SKM-1 (cell line): ENCODE results near the gene NTMT1.
A peak's percentile ranks its signal among the peaks of the same experiment; 100 is the strongest.

Source experiments
- DNase-seq: peaks from one replicate; lab custom pipeline; 2025; ENCODE audit not compliant: unreplicated experiment; lab: John Stamatoyannopoulos, UW

NTMT1 gene

DNA sequence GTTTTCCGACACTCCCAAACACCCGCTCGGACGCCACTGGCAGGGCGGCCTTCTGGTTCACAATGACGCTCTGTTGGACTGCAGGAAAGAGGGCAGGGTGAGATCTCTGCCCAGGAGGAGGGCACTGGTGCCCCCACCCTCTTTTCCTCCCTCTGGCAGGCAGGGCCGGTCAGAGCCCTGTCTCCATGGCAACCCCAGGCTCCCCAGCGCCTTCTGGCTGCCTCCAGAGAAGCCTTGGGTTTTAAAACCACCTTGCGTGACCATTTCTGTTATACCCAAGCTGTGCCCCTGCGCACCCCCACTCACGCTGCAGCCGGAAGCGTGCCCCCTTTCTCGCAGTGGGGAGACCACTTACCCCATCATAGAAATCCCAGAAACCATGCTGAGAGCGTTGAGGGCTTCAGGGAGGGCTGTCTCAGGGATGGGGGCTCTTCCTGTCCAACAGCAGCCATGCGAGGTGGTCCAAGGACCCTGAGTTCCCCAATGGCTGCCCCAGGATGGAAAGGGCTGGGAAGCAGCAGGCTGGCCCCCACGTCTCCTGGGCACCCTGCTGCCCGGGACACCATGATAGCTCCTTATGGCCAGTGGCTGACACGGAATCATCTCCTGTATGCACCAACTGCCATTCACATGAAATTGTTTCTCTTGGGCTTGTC is 12.3 kb upstream of the NTMT1 start:
- DNase-seq, result no peak

DNA sequence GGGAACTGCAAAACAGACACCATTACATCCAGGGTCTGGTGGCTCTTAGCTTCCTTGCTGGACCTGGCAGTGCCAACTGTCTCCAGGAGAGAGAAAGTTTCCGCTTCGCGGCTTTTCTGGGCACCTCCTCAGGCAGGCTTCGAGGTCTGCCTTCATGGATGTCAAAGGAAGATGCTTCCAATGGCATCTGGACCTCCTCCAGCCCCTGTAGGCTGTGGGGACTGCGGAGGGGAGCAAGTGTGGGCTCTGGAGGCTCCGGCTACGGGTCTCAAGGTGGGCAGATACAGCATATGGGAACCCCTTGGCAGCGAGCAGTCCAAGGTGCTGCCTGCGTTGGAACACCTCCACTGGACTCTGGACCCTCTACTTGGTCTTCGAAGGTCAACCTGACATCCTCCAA is 11.0 kb upstream of the NTMT1 start:
- DNase-seq, result no peak

DNA sequence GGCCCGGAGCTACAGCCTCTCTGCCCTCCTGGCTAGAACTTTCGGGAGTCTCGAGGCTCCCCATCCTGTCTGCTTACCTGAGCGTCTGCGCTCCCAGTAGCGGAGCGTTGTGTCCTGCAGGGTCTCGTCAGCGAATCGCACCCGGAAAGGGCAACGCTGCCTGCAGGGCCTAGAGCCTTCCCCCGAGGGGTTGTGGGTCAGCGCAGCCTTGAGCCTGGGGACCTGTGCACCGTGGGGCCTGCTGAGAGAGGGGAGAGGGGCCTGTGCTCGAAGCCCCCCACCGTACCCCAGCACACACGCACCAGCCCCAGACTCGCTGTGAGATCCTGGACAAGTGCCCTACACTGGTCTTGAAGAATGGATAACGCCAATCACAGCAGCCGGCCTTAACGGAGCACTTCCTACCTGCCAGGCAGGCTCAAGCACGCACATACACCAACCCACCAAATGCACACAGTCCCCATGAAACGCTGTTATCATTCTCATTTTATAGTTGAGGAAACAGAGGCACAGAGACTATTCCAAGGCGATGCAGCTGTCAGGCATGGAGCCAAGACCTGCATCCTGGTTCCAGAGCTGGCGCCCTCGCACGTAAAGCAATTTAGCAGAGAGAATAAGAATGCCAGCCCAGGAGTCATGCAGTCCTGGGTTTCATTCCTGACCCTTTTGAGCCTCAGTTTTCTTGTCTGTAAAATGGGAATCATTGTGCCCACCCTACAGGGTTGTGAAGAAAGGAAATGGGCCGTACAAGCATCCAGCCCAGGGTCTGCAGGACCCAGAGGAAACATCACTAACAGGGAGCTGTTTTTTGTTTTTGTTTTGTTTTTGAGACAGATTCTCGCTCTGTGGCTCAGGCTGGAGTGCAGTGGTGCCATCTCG is 10.3 kb upstream of the NTMT1 start:
- no peak for DNase-seq

DNA sequence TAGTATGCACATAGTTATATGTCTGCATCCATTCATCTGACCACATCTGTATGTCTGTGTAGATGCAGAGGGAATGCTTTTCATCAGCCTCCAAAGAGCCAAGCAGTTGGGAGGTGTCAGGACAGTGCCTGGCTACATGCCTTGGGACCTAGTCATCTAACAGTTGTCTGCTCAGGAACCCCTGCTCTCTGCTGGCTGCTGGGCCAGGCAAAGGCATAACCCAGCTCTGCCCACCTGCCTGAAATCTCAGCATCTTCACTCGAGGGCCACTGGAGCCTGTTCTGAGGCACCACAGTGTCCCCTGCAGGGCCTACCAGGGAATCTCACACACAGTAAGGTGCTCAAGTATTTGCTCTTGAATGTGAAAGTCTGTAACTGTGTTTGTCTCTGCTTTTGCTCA is 8.8 kb upstream of the NTMT1 start:
- DNase-seq, result no peak

DNA sequence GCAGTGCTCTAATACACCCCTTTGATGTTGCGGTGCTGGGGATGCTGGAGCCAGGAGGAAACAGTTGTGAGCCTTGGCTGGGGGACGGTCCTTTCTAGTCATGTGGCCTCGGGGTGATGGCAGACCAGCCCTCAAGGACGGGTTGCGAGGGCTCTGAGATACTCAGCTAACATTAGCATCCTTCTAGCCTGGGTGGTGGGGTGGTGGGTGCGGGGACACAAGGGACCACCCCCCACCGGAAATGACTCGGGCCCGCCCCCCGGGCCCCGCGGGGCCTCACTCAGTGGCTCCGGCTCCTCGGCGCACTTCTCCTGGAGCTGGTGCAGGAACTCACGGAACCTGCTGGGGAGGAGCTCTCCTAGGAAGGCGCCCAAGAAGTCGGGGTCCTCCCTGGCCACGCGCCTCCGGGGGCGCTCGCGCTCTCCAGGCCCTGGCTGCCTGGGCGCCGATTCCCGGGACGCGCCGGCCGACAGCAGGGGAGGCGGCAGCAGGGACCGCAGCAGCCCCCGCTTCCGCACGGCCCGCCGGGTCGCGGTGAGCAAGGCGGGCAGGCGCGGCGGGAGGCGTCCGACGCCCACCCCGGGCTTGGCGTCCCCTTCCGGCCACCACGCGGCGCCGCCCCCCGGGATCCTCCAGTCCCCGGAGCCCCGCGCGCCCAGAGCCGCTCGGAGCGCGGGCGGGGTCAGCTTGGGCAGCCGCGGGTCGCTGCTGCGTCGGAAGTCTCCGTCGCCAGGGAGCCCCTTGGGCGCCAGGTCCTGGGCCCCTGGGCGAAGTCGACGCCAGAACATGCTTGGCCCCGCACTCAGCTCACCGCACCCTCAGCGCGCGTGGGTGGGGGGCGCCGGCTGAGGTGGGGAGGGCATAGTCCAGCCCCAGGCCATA is 5.9 kb upstream of the NTMT1 start:
- DNase-seq, result no peak

DNA sequence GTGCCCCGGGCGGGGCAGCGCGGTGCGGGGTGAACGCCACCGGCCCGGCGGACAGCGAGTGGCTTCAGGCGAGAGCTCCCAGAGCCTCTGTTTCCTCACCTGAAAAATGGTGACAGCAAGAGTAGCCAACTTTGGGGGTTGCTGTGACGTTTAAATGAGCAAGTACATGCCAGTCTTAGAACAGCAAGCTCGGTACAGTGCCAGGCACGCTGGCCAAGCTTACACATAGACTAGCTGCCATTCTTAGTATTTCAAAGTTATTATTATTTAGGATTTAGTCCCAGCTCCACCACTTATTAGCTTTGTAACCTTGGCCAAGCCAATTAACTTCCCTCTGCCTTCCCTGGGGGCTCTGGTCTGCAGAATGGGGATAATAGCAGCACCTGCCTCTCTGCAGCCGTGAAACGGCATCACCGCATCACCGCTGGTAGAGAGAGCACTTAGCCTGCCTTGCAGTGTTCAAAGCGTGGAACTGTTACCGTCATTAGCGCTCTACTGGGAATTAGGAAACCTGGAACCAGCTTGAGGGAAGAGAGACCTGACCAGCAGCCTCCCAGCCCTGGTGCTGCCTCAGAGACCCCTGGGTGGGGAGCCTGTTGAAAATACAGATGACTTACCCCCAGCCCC is 5.2 kb upstream of the NTMT1 start, which contains the start of gene C9orf50:
TSS of gene C9orf50 (minus strand) at position 433 of the 627 bp plus-strand sequence. CDS start 527 bp downstream, outside the sequence.
- DNase-seq, result no peak

DNA sequence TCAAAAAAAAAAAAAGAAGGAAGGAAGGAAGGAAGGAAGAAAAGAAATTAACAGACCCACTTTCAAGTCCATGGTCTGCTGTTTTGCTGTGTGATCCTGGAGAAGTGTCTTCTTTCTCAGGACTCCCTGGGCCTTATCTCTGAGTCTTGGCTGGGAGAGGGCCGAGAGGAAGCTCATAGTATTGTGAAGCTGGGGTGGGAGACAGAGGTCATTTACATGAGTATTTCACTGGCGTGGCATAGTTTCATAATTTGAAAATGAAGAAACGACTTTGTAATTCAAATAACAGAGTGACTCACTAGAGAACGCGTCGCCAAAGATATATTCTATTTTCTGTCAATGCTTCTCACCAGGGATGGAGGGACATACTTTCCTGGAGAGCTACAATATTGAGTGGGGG is 2.6 kb upstream of the NTMT1 start:
- no peak for DNase-seq

DNA sequence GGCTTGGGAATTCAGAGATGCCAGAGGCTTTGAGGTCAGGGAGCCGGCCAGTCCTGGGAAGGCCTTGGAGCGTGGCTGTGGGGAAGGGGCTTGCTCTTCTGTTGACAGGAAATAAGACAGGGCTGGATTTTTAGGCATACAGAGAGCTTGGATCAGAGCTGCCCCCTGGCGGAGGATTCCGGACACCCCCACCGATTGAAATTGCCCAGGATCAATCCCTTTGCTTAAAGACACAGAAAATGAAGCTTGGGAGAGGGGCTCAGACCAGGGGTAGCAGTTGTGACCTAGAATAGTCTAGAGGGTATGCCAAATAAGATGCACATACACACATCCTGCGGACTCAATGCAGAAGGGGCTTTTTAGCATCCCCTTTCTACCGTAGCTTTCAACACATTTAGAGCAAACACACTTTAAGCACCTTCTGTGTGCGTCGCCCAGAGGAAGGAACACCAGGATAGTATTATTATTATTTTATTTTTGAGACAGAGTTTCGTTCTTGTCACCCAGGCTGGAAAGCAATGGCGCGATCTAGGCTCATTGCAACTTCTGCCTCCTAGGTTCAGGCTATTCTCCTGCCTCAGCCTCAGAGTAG is 1.7 kb upstream of the NTMT1 start:
- peak; percentile 61 for DNase-seq

DNA sequence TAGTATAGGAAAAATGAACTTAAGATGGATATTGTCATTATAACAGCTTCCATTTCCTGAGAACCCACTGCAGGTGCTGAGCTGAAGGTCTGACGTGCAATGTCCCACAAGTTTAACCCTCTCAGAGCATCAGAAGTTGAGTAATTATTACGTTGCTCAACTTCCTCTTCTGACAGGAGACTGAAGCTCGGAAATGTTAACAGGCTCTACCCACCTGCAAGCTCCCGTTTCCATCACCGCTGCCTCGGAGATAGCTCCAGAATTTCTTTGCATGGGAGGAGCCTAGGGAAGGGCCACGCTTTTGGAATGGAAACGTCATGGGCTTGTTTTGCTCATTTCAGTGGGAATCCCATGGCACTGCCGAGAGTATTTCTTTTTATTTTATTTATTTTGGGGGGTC is 1.0 kb upstream of the NTMT1 start:
- peak; percentile 84 for DNase-seq

DNA sequence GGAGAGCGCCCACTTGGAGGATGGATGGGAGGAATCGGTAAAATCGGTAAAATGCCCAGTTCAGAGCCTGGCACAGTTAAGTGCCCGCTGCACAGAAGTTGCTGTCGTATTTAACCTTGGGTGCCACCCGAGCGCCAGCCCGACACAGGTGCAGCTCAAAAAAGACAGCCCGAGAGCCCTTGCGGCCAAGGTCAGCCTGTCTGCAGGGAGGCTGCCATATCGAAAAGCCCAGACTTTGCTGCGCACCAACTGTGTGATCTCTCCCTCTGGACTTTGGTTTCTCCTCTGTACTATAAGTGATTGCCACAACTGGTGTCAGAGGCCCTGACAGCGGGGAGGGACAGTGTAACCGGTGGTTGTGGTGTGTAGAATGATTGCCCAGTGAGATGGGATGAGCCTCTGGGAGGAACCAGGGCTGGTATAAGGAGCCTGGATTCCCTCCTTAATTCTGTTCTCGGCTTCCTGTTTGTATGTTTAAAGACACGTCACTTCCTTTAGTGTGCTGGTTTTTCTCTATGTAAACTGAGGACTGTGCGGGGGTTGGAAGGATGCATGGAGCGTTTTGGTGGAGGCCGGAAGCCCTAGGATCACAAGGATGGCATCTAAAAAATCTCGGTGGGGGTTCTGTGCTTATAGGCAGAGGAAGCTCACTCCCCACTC is 792 bp downstream of the NTMT1 start:
- no peak for DNase-seq

DNA sequence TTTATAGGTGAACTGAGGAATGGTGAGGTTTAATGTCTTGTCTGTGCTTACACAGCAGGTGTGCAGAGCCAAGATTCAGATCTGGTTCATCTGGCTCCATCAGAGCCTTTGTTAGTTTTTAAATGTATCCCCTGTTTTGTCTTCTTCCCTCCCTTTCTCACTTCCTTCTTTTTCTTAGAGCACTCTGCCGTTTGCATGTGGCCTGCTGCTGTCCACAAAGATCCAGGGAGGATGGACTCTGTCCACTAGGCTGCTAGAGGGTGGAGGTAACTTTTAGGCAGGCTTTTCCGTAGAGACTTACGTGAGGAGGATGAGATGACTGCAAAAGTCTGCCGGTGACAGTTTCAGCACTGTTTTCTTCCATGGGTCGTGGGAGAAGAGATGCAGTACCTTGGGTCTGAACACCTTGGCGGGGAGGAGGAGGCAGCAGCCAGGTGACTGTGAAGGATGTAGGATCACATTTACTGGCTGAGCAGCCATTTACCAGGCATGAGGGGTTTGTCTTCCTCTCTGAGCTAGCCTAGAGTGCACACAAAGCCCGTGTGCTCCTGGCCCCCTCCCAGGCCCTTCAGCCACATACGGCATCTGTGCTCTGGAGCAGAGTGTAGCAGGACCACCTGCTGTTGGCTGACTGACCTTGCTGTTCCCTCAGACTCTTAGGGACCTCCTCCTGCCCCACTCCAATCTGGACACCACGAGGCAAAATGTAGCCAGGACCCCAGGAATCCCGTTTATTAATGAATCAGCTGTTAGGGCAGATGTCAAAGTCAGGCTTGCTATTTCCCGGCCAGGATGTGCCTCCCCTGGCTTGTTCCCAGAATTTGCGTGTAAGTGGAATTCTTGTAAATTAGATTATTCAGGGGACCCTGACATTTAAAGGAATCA is 1.8 kb downstream of the NTMT1 start:
- no peak for DNase-seq

DNA sequence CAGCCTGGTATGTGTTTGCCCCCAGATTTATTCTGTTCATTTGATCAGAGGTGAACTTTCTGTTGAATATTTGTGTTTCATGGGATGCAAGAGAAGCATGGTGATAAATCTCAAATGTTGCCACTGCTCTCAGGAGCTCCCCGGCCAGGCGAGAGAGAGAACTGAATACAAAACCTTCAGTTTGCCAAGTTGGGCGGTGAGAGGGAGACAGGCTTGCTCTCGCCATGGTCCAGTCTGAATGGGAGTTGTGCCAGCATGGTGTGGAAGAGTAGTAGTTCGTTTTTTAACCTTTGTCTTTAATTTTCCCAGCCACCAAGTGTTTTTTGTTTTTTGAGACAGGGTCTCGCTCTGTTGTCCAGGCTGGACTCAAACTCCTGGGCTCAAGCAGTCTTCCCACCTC is 2.7 kb downstream of the NTMT1 start:
- DNase-seq, result no peak

DNA sequence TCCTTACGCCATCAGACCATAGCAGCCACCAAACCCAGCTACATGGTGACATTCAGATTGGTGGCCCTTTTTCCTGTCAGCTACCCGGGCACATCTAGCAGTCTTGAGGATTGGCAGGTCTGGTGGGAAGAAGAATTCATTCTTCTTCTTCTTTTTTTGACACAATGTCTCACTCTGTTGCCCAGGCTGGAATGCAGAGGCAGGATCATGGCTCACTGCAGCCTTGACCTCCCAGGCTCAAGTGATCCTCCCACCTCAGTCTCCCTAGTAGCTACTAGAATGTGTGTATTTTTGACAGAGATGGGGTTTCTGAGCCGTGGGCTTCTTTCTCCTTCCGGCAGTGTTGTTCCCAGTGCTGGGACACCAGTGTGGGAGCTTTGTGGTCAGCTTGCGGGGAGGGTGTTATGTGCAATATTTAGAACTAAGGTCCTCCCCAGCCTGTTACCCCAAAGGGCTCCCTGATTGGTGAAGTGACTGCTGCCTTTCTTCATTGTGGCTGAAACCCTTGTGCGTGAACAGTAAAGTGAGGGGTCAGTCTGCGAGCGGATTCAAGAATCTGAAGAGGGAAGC is 3.4 kb downstream of the NTMT1 start:
- no peak for DNase-seq

DNA sequence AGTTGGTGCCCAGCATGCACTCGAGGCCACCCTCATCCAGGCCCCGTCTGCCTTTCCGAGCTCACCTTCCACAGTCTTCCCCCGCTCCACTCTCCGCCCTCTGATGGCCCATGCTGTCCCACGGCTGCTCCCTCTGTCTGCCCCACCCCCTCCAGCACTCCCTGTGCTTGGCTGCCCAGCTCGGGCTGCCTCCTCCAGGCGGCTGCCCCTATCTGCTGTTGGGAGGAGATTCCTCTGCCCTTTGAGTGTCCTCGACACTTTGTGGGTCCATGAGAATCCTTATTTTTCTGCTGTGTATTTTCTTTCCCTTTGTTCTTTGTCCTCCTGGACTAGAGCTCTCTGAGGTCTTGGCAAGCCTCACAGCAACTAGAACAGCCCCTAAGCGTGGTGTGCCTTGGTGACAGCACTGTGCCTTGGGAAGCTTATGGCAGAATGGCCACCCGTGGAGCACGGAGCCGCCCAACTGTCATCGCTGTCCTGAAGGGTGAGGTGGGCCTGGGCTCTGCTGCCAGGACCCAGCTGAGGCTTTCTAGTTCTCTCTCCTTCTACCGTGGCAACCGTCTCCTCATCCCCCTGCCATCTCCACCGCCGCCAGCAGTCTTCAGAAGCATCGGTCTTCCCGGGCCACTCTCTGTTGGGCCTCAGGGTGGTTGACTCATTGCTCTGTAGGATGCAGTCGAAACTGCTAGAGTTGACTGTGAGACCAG is 5.2 kb downstream of the NTMT1 start:
- DNase-seq, result no peak

DNA sequence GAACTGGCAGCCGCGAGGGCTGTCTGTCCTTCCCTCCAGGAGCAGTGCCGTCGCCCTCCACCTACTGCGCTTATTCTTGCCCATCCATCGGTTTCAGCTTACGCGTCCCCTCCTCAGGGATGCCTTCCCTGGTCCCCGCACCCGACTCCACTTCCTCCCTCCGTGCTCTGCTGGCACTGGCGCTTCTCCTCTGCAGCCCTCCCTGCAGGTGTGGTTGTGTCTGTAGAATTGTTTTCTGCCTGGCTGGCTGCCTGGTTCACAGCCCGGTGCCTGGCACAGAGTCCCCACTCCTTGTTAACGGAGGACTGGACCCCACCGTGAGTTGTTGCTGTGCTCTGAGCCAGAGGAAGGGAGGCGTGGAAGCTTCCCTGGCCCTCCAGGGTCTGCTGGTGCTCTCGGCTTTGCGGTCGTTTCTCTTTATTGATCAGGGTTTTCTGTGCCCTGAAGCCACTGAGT is 5.7 kb downstream of the NTMT1 start:
- DNase-seq, result no peak

DNA sequence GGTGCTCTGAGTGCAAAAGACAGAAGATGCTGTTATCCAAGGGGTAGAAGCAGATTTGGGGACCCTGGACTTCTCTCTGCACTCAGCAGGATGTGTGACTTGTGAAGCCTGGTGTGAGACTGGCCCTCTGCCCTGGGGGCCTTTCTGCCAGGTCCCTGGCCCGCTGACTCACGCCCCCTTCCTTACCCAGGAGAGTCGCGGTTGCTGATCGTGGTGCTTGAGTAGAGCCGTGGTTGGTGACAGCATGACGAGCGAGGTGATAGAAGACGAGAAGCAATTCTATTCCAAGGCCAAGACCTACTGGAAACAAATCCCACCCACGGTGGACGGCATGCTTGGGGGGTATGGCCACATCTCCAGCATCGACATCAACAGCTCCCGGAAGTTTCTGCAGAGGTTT is 6.5 kb downstream of the NTMT1 start:
- no peak for DNase-seq

DNA sequence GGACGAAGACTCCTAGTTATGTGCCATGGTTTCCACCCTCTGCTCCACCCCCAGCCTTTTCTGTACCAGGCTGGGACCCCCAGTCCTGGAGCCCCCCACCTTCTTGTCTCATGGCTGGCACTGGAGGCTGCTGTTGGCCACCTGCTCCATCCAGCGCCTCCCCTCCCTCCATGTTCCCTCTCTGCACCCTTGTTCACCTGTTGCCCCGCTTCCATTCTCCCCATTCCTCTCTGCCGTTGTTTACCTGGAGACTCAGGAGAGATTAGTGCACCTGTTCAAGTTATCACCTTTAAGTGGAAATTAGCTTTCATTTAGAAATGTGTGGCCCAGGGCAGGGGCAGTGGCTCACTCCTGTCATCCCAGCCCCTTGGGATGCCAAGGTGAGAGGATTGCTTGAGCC is 7.2 kb downstream of the NTMT1 start:
- no peak for DNase-seq

DNA sequence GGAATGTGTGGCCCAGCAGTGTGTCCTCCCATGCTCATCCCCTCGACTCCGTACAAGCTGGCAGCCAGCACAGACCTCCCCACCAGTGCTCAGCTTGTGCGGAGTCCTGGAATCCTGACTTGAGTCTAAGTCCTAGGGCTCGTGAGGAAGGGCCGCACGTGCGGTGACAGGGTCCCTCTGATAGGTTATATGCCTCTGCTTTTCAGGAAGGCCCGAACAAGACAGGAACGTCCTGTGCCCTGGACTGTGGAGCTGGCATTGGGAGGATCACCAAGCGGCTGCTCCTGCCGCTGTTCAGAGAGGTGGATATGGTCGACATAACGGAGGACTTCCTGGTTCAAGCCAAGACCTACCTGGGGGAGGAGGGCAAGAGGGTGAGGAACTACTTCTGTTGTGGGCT is 7.9 kb downstream of the NTMT1 start:
- no peak for DNase-seq
